Right lobe of liver (tissue), 6 donors: ENCODE data around the gene POLN. TPM values are rescaled to one million over a fixed set of nuclear protein-coding genes. Genes with fewer than 3 reads are reported as not detected.

Source experiments
- ATAC-seq, 4 donors: fragments of 200-7000 bp; cut with Tn5 transposase; one replicate each; pipeline ENCODE4 v1.9.1; 2020; ENCODE audit warnings: mild to moderate bottlenecking in 4 of 4, moderate library complexity in 4 of 4
- DNase-seq, 3 donors: peaks; one replicate each; pipeline ENCODE4 v3.0.0-alpha.2; 2020
- H3K27ac ChIP-seq, 3 donors: fragments of 200-600 bp; one replicate each; pipeline ENCODE4 v1.8.0; 2022
- H3K27me3 ChIP-seq, 2 donors: fragments of 200-600 bp; one replicate each; pipeline ENCODE4 v1.8.0; 2022
- H3K36me3 ChIP-seq, 4 donors: fragments of 200-600 bp; sonication (generic) in 1 of 4; one replicate each; pipeline versions ENCODE4 v1.5.1 to v1.8.0; 2017 to 2022; ENCODE audit warnings: control low read depth in 1 of 4
- H3K4me1 ChIP-seq, 4 donors: fragments of 200-600 bp; sonication (generic) in 1 of 4; one replicate each; pipeline versions ENCODE4 v1.5.1 to v1.8.0; 2017 to 2022; ENCODE audit warnings: control low read depth in 1 of 4
- H3K4me3 ChIP-seq, 3 donors: fragments of 200-600 bp; one replicate each; pipeline ENCODE4 v1.8.0; 2022
- H3K9me3 ChIP-seq, 4 donors: fragments of 200-600 bp; sonication (generic) in 1 of 4; one replicate each; pipeline versions ENCODE4 v1.5.1 to v1.8.0; 2017 to 2022; ENCODE audit warnings: control low read depth in 1 of 4
- POLR2A ChIP-seq: fragments of 450-650 bp; IDR thresholded peaks from one replicate; pipeline ENCODE4 v1.6.1; 2017; ENCODE audit warnings: antibody characterized with exemption, mild to moderate bottlenecking
- WGBS: methylation state at CpG from one replicate; pipeline ENCODE4 v1.1.6; 2018; ENCODE audit warnings: low coverage, low lambda C conversion rate; ENCODE audit not compliant: insufficient coverage; ENCODE audit errors: missing lambda C conversion rate; 5-methylcytosine and 5-hydroxymethylcytosine counted together
- intact Hi-C, 2 donors: fragments of 100-400 bp; cut with DNase I; formaldehyde crosslinking; loops; one replicate each; pipeline versions ENCODE4 v1.11.2 to v1.14.1; 2022
- total RNA-seq, 6 experiments: library from RNA; depleted of rRNA in 2 of 6; stranded (reverse); fragments of >200 nt in 2 of 6; fragmentation: NEBNext Ultra II Directional in 3 of 6; extraction: Animal tissue kit (Norgen Biotek cat#: 25700) in 3 of 6; gene quantifications; one replicate each; pipeline versions ENCODE4 v1.1.0 to v1.2.4, GENCODE V29; 2016 to 2023
- TF ChIP-seq, protein P1 (sequence below), 4 donors: fragments of 200-600 bp in 3 of 4; fragments of 450-650 bp in 1 of 4; IDR thresholded peaks; one replicate each; pipeline versions ENCODE4 v1.5.1 to v1.8.0; 2016 to 2022; ENCODE audit warnings: antibody characterized with exemption in 4 of 4, mild to moderate bottlenecking in 2 of 4
- donor health status: DM: no; HTN: yes; CAD: no.
- donor health status: DM: no; HTN: no; CAD: no.
- donor health status: DM: no; HTN: no; CAD: no.
- donor health status: DM: no; HTN: yes; CAD: no.
- donor health status: DM: no; HTN: yes; CAD: no.

POLN gene
- total RNA-seq, 6 experiments from 2014 or later, result 0.87 to 2.5 (median 1.4) TPM

DNA sequence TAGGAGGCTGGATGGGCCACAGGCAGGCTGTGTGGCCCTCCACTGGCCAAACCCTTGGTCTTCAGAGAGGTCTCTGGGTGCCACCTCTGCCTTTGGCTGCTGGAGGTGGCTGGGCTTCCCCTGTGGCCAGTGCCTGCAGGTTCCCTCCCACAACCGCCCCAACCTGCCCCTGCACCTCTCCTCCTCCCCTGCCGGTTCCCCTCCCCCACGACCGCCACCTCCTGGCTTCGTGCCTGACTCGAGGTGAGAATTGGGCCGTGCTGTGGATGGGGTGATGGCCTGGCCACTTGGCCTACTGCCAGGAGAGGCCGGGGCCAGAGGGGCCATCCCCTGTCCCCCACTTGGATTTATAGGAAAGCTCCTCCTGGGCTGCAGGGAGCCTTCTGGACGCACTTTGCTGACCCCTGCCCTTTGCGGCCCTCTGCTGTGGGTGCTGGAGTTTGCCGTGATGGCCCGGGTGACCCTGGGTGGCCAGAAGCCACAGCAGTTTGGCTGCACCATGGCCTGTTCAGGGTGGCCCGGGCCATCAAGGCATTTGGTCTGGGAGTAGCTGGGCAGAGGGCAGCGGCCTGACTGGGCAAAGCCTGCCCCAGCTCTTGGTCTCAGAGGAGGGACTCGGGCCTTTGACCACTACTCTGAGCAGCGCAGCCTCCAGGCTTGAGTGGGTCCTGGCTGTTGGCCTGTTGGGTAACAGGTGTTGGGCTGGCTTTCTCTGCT is 179.0 kb downstream of the POLN start:
- intact Hi-C loops, result no loop called here
- Histone ChIP-seq H3K27me3 (peaks cover 0 to 6% of the 10 kb centered on the region in 2 donors), H3K9me3 (no peaks in the 10 kb centered on the region), H3K4me1 (no peaks in the 10 kb centered on the region), H3K27ac (no peak overlapping the region), H3K4me3 (no peak overlapping the region), H3K36me3 (no peaks in the 10 kb centered on the region)
- no peak for TF ChIP-seq POLR2A
- TF ChIP-seq, protein P1, sequence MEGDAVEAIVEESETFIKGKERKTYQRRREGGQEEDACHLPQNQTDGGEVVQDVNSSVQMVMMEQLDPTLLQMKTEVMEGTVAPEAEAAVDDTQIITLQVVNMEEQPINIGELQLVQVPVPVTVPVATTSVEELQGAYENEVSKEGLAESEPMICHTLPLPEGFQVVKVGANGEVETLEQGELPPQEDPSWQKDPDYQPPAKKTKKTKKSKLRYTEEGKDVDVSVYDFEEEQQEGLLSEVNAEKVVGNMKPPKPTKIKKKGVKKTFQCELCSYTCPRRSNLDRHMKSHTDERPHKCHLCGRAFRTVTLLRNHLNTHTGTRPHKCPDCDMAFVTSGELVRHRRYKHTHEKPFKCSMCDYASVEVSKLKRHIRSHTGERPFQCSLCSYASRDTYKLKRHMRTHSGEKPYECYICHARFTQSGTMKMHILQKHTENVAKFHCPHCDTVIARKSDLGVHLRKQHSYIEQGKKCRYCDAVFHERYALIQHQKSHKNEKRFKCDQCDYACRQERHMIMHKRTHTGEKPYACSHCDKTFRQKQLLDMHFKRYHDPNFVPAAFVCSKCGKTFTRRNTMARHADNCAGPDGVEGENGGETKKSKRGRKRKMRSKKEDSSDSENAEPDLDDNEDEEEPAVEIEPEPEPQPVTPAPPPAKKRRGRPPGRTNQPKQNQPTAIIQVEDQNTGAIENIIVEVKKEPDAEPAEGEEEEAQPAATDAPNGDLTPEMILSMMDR (IDR thresholded peaks at IDR 0.05), result no peak
- ATAC-seq (peak in 1 of 4 donors; percentile 57), DNase-seq (peak in 1 of 3 donors; percentile 61)
- 53% methylated on average over 8 of the region's 16 CpGs for WGBS

GRCh38 chr4:2062168-2062807 is 179.6 kb downstream of the POLN start:
- Histone ChIP-seq H3K27me3 (peaks cover 0 to 10% of the 10 kb centered on the region in 2 donors), H3K4me3 (no peak overlapping the region), H3K9me3 (no peaks in the 10 kb centered on the region), H3K4me1 (no peaks in the 10 kb centered on the region), H3K27ac (no peak overlapping the region), H3K36me3 (no peaks in the 10 kb centered on the region)
- DNase-seq (peak in 2 of 3 donors; percentile 15 to 37), ATAC-seq (no peak)
- WGBS, result 71% methylated on average over 2 of the region's 11 CpGs
- no peak for TF ChIP-seq POLR2A
- TF ChIP-seq, protein P1 (IDR thresholded peaks at IDR 0.05), result no peak
- intact Hi-C loops, result no loop called here

- H3K4me3 ChIP-seq, result no peak overlapping the region
- TF ChIP-seq, protein P1 (IDR thresholded peaks at IDR 0.05), result no peak
- no peak for TF ChIP-seq POLR2A
- no peaks in the 10 kb centered on the region for H3K4me1 ChIP-seq
- H3K9me3 ChIP-seq, result no peaks in the 10 kb centered on the region
- no peak for ATAC-seq
- no peaks in the 10 kb centered on the region for H3K36me3 ChIP-seq
- WGBS, result 53% methylated on average over 11 of the region's 42 CpGs
- peak in 2 of 3 donors; percentile 17 to 48 for DNase-seq
- intact Hi-C loops, result no loop called here
- peaks cover 0 to 10% of the 10 kb centered on the region in 2 donors for H3K27me3 ChIP-seq
- no peak overlapping the region for H3K27ac ChIP-seq
Measured at GRCh38 chr4:2061186-2062131, 180.5 kb downstream of the POLN start.

- H3K4me3 ChIP-seq, result no peak overlapping the region
- peak in 3 of 4 donors; percentile 9 to 39 (median 19) for ATAC-seq
- H3K27ac ChIP-seq, result no peak overlapping the region
- peak in 1 of 3 donors; percentile 17 for DNase-seq
- no peaks in the 10 kb centered on the region for H3K36me3 ChIP-seq
- H3K9me3 ChIP-seq, result no peaks in the 10 kb centered on the region
- H3K4me1 ChIP-seq, result no peaks in the 10 kb centered on the region
- intact Hi-C loops, result no loop called here
- TF ChIP-seq, protein P1 (IDR thresholded peaks at IDR 0.05), result no peak
- no peak for TF ChIP-seq POLR2A
- WGBS, result no CpG with 5 or more reads among the region's 54 CpGs
- peaks cover 0 to 10% of the 10 kb centered on the region in 2 donors for H3K27me3 ChIP-seq
Measured at GRCh38 chr4:2060611-2061185, 181.2 kb downstream of the POLN start.
